ENCODE measurements around the gene DONSON. TPM values are rescaled to one million over a fixed set of nuclear protein-coding genes. Genes with fewer than 3 reads are reported as not detected.
"Not testable (repeated sequence)": the region's sequence is repeated elsewhere in the genome, so short reads cannot be mapped to it uniquely, and the experiment has no call there.

DONSON gene, protein sequence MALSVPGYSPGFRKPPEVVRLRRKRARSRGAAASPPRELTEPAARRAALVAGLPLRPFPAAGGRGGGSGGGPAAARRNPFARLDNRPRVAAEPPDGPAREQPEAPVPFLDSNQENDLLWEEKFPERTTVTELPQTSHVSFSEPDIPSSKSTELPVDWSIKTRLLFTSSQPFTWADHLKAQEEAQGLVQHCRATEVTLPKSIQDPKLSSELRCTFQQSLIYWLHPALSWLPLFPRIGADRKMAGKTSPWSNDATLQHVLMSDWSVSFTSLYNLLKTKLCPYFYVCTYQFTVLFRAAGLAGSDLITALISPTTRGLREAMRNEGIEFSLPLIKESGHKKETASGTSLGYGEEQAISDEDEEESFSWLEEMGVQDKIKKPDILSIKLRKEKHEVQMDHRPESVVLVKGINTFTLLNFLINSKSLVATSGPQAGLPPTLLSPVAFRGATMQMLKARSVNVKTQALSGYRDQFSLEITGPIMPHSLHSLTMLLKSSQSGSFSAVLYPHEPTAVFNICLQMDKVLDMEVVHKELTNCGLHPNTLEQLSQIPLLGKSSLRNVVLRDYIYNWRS
- total RNA-seq = 10 to 100 TPM; 39.6 to 41.5 TPM

DNA sequence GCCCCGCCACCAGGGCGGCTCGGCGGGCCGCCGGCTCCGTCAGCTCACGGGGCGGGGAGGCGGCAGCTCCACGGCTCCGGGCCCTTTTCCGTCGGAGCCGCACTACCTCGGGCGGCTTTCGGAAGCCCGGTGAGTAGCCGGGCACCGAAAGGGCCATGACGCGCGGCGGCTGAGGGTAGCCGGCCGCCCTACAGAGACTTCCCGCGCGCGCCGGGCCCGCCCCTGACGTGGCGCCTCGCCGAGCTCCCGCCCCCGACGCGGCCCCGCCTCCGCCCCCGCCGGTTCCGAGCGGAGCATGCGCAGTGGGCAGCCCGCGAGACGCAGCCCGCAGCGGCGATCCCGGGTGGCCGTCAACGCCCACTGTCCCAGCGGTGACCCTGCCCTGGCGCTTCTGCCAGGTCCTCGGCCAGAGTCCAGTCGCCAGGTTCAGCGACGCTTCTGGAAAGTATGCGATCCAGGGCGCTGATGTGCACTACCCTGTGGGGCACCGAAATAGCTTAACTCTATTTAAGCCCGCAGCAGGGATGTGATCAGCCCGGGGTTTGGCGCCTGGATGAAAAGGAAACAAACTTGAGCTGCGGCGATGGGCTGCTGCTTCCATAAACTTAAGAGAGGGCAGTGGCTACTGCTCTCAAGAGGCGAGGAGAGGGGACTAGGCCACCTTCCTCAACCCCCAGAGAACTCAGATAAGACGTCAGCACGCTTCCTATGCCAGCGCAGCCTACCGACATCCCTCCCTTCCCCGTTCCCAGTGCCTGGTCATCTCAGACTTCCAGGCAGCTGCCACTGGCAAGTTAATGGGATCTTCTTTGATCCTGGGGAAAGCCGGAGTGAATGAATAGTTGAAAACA lies at the start of gene DONSON:
DONSON (minus strand) TSS at position 200 of the 851 bp plus-strand sequence; CDS start at position 157, 43 bp downstream.
- Mint-ChIP-seq H3K27ac (peak within 1 kb of the TSS; percentile 93), H3K36me3 (ENCODE audit: low read depth) (peaks cover 22% of the 10 kb centered on the region), H3K9me3 (no peaks in the 10 kb centered on the region), H3K4me3 (peak within 1 kb of the TSS; percentile 92), H3K4me1 (peaks cover 27% of the 10 kb centered on the region), H3K27me3 (no peaks in the 10 kb centered on the region)
- POLR2A ChIA-PET = interaction anchor here (0.6 kb wide), 3 partner anchors 9 to 264 kb away, joined by 3 read pairs; partner anchors contain the start of gene IFNAR1
- peak; percentile 87 for DNase-seq
- CTCF ChIA-PET = interaction anchor here (0.9 to 1.9 kb wide), 5 partner anchors 15 to 79 kb away, joined by 3 to 13 read pairs (median 5); no protein-coding TSS in a partner anchor

DNA sequence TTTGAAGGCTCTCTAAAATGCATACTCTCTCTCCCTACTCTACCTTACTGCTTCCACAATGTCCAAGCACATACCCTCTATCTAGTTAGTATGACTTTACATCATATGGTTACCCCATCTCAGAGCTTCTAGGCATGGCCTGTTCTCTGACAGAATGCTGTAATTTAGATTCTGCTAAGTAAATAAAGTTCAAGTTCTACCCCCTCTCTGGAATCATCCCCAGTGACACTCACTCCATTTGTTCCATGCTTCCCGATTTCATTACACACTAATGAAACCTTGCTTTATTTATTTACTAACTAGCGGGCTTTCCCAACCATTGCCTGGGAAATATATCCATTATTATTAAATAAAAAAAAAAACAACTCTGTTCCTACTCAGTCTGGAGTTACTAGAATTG lies 45.8 kb upstream of the DONSON start:
- CTCF ChIA-PET = interaction anchor here (0.6 kb wide), 2 partner anchors 1066 to 1370 kb away, joined by 3 to 9 read pairs; no protein-coding TSS in a partner anchor
- POLR2A ChIA-PET = interaction anchor here (0.6 kb wide), 1 partner anchor 70 kb away, joined by 3 read pairs; no protein-coding TSS in a partner anchor
- Mint-ChIP-seq H3K9me3 (no peaks in the 10 kb centered on the region), H3K27me3 (no peaks in the 10 kb centered on the region), H3K36me3 (ENCODE audit: low read depth) (peaks cover 18% of the 10 kb centered on the region), H3K4me1 (peaks cover 4% of the 10 kb centered on the region), H3K4me3 (no peak overlapping the region), H3K27ac (no peak overlapping the region)
- DNase-seq = no peak

DNA sequence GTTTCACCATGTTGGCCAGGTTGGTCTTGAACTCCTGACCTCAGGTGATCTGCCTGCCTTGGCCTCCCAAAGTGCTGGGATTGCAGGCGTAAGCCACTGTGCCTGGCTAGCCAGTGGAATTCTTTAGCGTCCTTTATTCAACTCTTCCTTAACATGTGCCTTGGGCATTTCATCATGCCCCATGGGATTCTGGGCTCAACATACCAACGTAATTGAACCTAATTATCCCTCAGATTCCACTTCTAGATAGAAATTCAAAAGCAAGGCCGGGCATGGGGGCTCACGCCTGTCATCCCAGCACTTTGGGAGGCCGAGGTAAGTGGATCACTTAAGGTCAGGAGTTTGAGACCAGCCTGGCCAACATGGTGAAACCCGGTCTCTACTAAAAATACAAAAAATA lies 37.7 kb upstream of the DONSON start:
- POLR2A ChIA-PET, H3K4me3 Mint-ChIP-seq, DNase-seq, H3K9me3 Mint-ChIP-seq, H3K4me1 Mint-ChIP-seq, H3K27me3 Mint-ChIP-seq, H3K27ac Mint-ChIP-seq: not testable (repeated sequence)
- H3K36me3 Mint-ChIP-seq (ENCODE audit: low read depth) = peaks cover 24% of the 10 kb centered on the region
- CTCF ChIA-PET = interaction anchor here (1.3 kb wide), 1 partner anchor 37 kb away, joined by 4 read pairs; the partner anchor contains the start of gene DONSON

DNA sequence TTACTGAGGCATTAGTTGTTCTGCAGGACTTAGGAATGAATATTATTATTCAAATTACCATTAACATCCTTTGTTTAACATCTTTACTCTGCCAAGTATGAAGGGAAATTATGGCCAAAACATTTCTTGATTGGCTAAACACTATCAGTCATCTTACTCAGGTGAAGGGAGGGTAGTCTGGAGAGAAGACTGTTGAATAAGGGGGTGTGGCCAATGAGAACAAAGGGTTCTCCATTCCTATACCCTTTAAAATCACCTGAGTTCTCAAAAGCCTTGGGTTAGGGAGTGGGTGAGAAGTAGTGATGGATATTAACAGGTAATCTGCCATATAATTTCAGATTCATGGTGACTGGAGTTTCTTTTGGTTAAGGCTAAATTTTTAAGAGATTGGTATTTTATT lies 33.8 kb upstream of the DONSON start:
- DNase-seq = no peak
- Mint-ChIP-seq H3K4me1 (peaks cover 2% of the 10 kb centered on the region), H3K4me3 (no peak overlapping the region), H3K27me3 (no peaks in the 10 kb centered on the region), H3K36me3 (ENCODE audit: low read depth) (peaks cover 16% of the 10 kb centered on the region), H3K27ac (no peak overlapping the region), H3K9me3 (no peaks in the 10 kb centered on the region)
- ChIA-PET POLR2A (no interaction called here), CTCF (interaction anchor here (1.8 kb wide), 1 partner anchor 9 kb away, joined by 5 read pairs; no protein-coding TSS in a partner anchor)

DNA sequence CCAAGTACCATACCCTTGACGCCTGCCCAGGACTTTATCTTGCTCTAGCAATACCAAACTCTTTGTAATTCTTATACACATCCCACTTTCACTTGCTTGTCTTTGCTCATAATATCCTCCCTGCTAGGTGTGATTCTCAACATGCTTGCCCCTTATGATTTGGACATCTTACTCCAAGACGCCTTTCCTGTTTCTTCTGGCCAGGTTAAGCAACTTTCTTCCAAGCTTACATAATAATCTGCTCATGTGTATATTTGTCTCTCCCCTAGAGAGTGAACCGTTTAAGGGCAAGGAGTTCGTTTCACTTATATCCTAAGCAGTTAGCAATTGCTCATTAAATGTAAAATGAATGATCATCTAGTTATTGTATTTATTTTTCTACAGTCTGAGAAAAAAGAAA lies 31.2 kb upstream of the DONSON start:
- Mint-ChIP-seq H3K27me3 (no peaks in the 10 kb centered on the region), H3K4me3 (no peak overlapping the region), H3K27ac (no peak overlapping the region), H3K4me1 (no peaks in the 10 kb centered on the region), H3K36me3 (ENCODE audit: low read depth) (peaks cover 17% of the 10 kb centered on the region), H3K9me3 (no peaks in the 10 kb centered on the region)
- POLR2A ChIA-PET = no interaction called here
- no peak for DNase-seq
- CTCF ChIA-PET = interaction anchor here (0.8 kb wide), 1 partner anchor 18 kb away, joined by 4 read pairs; no protein-coding TSS in a partner anchor

DNA sequence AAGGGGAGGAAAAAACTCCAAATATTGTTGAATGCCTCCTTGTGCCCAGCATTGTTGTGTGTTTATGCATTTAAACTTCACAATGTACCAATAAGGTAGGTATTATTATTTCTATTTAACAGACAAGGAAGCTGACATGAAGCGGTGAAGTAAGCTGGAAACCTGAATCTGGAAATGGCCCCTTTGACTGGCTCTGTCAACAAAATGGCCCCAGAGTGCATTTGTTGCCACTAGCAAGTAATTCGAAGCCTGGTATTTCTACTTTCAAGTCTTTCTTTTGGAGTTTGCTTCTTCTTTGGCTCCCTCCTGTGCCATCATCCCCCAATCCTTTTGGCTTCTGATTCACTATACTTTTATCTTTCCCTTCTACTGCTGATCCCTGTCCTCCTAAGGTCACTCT lies 29.9 kb upstream of the DONSON start:
- ChIA-PET POLR2A (no interaction called here), CTCF (no interaction called here)
- DNase-seq = no peak
- no peaks in the 10 kb centered on the region for H3K9me3 Mint-ChIP-seq
- H3K4me1 Mint-ChIP-seq = no peaks in the 10 kb centered on the region
- no peak overlapping the region for H3K27ac Mint-ChIP-seq
- H3K36me3 Mint-ChIP-seq (ENCODE audit: low read depth) = peaks cover 15% of the 10 kb centered on the region
- H3K27me3 Mint-ChIP-seq = no peaks in the 10 kb centered on the region
- H3K4me3 Mint-ChIP-seq = no peak overlapping the region

DNA sequence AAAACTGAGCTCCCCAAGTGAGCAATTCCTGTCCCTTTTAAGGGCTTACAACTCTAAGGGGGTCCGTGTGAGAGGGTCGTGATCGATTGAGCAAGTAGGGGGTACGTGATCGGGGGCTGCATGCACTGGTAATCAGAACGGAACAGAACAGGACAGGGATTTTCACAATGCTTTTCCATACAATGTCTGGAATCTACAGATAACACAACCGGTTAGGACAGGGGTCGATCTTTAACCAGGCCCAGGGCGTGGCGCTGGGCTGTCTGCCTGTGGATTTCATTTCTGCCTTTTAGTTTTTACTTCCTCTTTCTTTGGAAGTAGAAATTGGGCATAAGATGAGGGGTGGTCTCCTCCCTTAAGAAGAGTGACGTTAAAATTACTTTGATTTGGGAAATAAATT lies 29.1 kb upstream of the DONSON start:
- POLR2A ChIA-PET, H3K4me3 Mint-ChIP-seq, DNase-seq, H3K27me3 Mint-ChIP-seq, H3K4me1 Mint-ChIP-seq, H3K27ac Mint-ChIP-seq, H3K9me3 Mint-ChIP-seq: not testable (repeated sequence)
- H3K36me3 Mint-ChIP-seq (ENCODE audit: low read depth) = peaks cover 21% of the 10 kb centered on the region
- CTCF ChIA-PET = interaction anchor here (0.6 to 0.8 kb wide), 3 partner anchors 12 to 949 kb away, joined by 3 read pairs; no protein-coding TSS in a partner anchor

DNA sequence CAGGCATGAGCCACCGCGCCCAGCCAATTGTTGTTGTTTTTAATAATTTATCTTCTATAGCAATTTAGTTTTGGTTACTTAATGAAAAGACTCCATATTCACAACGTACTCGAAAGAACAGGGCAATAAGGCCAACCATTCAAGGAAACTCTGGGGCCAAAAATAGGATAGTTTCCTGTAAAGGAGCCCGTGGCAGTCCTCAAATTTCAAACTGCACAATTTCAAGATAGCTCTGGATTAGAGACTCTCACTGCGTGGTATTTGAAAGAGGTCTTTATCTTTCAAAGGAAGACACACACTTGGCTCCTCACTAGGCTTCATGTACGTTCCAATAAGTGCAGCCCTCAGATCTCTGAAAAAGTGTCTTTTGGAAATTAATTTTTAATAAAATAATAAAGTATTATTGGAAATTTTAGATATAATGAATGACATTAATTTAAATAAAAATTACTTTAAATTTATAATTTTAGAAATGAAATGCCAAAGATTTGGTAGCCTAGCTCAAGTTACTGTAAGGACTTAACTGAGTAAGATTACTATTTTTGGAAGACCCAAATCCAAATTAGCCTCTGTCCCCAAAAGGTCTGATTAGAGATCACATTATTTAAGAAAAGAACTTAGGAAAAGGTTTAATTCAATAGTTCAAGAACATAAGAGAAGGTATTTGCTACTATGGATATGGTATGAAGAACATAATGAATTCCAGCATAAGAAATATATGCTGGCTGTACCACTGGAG lies 22.7 kb upstream of the DONSON start:
- Mint-ChIP-seq H3K4me1 (no peaks in the 10 kb centered on the region), H3K9me3 (no peaks in the 10 kb centered on the region), H3K4me3 (no peak overlapping the region), H3K27me3 (no peaks in the 10 kb centered on the region), H3K36me3 (ENCODE audit: low read depth) (peaks cover 13% of the 10 kb centered on the region), H3K27ac (no peak overlapping the region)
- DNase-seq = no peak
- POLR2A ChIA-PET = no interaction called here
- CTCF ChIA-PET = interaction anchor here (1.1 to 1.2 kb wide), 2 partner anchors 14 to 37 kb away, joined by 3 read pairs; no protein-coding TSS in a partner anchor

DNA sequence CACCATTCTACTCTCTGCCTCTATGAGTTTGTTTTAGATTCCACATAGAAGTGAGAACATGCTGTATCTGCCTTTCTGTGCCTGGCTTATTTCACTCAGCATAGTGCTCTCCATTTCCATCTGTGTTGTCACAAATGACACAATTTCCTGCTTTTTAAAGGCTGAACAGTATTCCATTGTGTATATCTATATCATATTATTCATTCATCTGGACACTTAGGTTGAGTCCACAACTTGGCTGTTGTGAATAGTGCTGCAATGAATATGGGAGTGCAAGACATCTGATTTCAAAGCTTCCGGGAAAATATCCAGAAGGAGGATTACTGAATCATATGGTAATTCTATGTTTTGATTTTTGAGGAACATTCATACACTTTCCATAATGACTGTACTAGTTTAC lies 20.1 kb upstream of the DONSON start:
- H3K36me3 Mint-ChIP-seq (ENCODE audit: low read depth) = peaks cover 13% of the 10 kb centered on the region
- POLR2A ChIA-PET = no interaction called here

DNA sequence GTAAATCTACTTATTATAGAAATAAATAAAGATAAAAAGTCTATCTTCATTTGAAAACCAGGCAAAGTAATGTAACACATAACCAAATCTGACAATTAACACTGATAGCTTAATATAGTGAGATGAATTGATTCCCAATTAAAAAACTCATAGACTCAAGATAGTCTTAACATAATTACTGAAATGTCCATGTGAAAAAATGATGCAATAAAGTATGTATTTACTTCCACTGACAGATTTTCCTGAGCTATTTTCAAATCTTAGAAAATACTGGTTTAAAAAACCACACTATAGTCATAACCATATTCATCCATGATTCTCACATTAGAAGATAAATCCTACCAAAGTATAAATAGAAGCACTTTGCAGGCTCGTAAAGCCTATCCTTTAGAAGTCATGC lies 9.6 kb upstream of the DONSON start:
- ChIA-PET POLR2A (interaction anchor here (0.6 kb wide), 1 partner anchor 9 kb away, joined by 3 read pairs; the partner anchor contains the start of gene DONSON), CTCF (no interaction called here)
- no peak for DNase-seq
- Mint-ChIP-seq H3K9me3 (no peaks in the 10 kb centered on the region), H3K4me3 (no peak overlapping the region), H3K36me3 (ENCODE audit: low read depth) (peaks cover 26% of the 10 kb centered on the region), H3K27me3 (no peaks in the 10 kb centered on the region), H3K4me1 (no peaks in the 10 kb centered on the region), H3K27ac (no peak overlapping the region)

More for the DNA sequence above, 20.1 kb upstream of the DONSON start:
- no peaks in the 10 kb centered on the region for H3K9me3 Mint-ChIP-seq
- H3K4me3 Mint-ChIP-seq = no peak overlapping the region
- H3K27ac Mint-ChIP-seq = no peak overlapping the region
- H3K27me3 Mint-ChIP-seq = no peaks in the 10 kb centered on the region
- peaks cover 4% of the 10 kb centered on the region for H3K4me1 Mint-ChIP-seq
- CTCF ChIA-PET = interaction anchor here (0.7 kb wide), 1 partner anchor 96 kb away, joined by 5 read pairs; no protein-coding TSS in a partner anchor
- DNase-seq = no peak

DNA sequence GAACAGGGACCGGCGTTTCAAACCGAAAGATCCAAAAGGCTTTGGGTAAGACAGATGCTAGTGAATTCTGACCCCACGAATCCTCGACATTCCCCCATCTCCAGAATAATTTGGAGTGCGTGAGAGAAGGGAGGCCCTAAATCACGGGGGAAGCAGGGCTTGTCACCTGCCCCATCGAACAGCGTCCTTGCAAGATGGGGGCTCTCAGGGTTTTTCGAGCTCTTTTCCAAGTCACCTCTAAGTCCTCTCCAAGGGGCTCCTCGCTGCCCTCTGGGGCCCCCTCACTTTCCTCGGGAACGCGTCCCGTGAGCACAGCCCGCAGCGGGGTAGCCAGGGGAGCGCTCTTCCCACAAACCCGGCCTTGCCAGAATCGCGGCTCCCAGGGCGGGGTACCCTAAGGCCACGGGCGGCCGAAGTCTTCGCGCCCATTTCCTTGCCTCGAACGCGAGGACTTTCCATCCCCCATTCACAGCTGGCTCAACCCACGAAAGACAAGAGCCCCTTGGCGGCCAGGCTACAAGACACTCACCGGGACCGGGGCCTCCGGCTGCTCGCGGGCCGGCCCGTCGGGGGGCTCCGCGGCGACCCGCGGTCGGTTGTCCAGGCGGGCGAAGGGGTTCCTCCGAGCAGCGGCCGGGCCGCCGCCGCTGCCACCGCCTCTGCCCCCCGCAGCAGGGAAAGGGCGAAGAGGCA lies 546 bp downstream of the DONSON start:
- Mint-ChIP-seq H3K36me3 (ENCODE audit: low read depth) (peaks cover 20% of the 10 kb centered on the region), H3K9me3 (no peaks in the 10 kb centered on the region), H3K4me3 (peak overlapping the region; percentile 88), H3K27ac (peak overlapping the region; percentile 93), H3K27me3 (no peaks in the 10 kb centered on the region), H3K4me1 (peaks cover 27% of the 10 kb centered on the region)
- ChIA-PET POLR2A (interaction anchor here (0.6 kb wide), 1 partner anchor 10 kb away, joined by 3 read pairs; no protein-coding TSS in a partner anchor), CTCF (interaction anchor here (0.6 to 1.9 kb wide), 4 partner anchors 9 to 31 kb away, joined by 3 to 13 read pairs (median 6); no protein-coding TSS in a partner anchor)
- peak; percentile 26 for DNase-seq

Measured in activated CD4-positive, alpha-beta T cell treated with anti-CD3 and anti-CD28 coated beads, Interleukin-2, amount 10 ng/mL, durations not matched to agents 7 days and 5 days (primary cell).